Mucosa of descending colon (tissue), 3 donors: ENCODE measurements around the gene RPS19. TPM values are rescaled to one million over a fixed set of nuclear protein-coding genes. Genes with fewer than 3 reads are reported as not detected.

ENCODE experiments used
- ATAC-seq: fragments of 200-7000 bp; cut with Tn5 transposase; one replicate; pipeline ENCODE4 v1.9.1; 2020; ENCODE audit warnings: mild to moderate bottlenecking, moderate library complexity
- DNase-seq, 3 donors: peaks; one replicate each; pipeline ENCODE4 v3.0.0-alpha.2; 2020
- H3K36me3 ChIP-seq: fragments of 200-600 bp; one replicate; pipeline ENCODE4 v1.8.0; 2021; ENCODE audit warnings: low read depth, mild to moderate bottlenecking
- H3K4me1 ChIP-seq: fragments of 200-600 bp; one replicate; pipeline ENCODE4 v1.8.0; 2021; ENCODE audit warnings: low read depth, mild to moderate bottlenecking
- H3K4me3 ChIP-seq: fragments of 200-600 bp; one replicate; pipeline ENCODE4 v1.8.0; 2021; ENCODE audit warnings: mild to moderate bottlenecking
- H3K9me3 ChIP-seq: fragments of 200-600 bp; one replicate; pipeline ENCODE4 v1.8.0; 2021; ENCODE audit warnings: mild to moderate bottlenecking
- CTCF ChIP-seq: fragments of 200-600 bp; IDR thresholded peaks from one replicate; pipeline ENCODE4 v1.8.0; 2022; ENCODE audit warnings: antibody characterized with exemption, mild to moderate bottlenecking
- intact Hi-C, 2 donors: fragments of 100-400 bp; cut with DNase I in 1 of 2; cut with micrococcal nuclease in 1 of 2; formaldehyde crosslinking; loops; one replicate each; pipeline versions ENCODE4 v1.11.0 to v1.11.1; 2022; cut with DNase I, micrococcal nuclease
- total RNA-seq, 3 donors: library from RNA; stranded (reverse); fragmentation: NEBNext Ultra II Directional in 2 of 3; extraction: Animal tissue kit (Norgen Biotek cat#: 25700) in 2 of 3; gene quantifications; one replicate each; pipeline versions ENCODE4 v1.2.1 to v1.2.4, GENCODE V29; 2021 to 2023
- donor health status: DM: no; HTN: no; CAD: no; lungs with moderate emphysema.
- donor health status: DM: no; HTN: no; CAD: no.
- donor health status: DM: no; HTN: yes; CAD: no.

The RPS19 gene
- total RNA-seq, 3 donors from 2014 or later: 1,251 to 1,696 (median 1,572) TPM

- DNase-seq: peak in 1 of 3 donors; percentile 31
- intact Hi-C loops: no loop called here
- H3K9me3 ChIP-seq: no peaks in the 10 kb centered on the region
- H3K4me1 ChIP-seq: peaks cover 14% of the 10 kb centered on the region
- ATAC-seq: no peak
- no peak overlapping the region for H3K4me3 ChIP-seq
- H3K36me3 ChIP-seq: no peaks in the 10 kb centered on the region
- TF ChIP-seq CTCF: no peak
Observed at GRCh38 chr19:41908724-41909464, 48.8 kb downstream of the RPS19 start.

GRCh38 chr19:41909706-41910105, 49.7 kb downstream of the RPS19 start:
- intact Hi-C loops: no loop called here
- no peak overlapping the region for H3K4me3 ChIP-seq
- peaks cover 14% of the 10 kb centered on the region for H3K4me1 ChIP-seq
- no peak for TF ChIP-seq CTCF
- H3K36me3 ChIP-seq: no peaks in the 10 kb centered on the region
- no peaks in the 10 kb centered on the region for H3K9me3 ChIP-seq
- peak in 1 of 3 donors; percentile 50 for DNase-seq
- no peak for ATAC-seq

GRCh38 chr19:41910240-41910991, 50.4 kb downstream of the RPS19 start:
- peak; percentile 3 for ATAC-seq
- intact Hi-C loops: no loop called here
- peaks cover 10% of the 10 kb centered on the region for H3K4me1 ChIP-seq

GRCh38 chr19:41910992-41911888, 51.2 kb downstream of the RPS19 start:
- peak; percentile 2 for ATAC-seq
- no peak for TF ChIP-seq CTCF
- Histone ChIP-seq H3K4me3 (no peak overlapping the region), H3K36me3 (no peaks in the 10 kb centered on the region), H3K9me3 (no peaks in the 10 kb centered on the region), H3K4me1 (peaks cover 3% of the 10 kb centered on the region)
- peak in 1 of 3 donors; percentile 41 for DNase-seq
- intact Hi-C loops: no loop called here

More at GRCh38 chr19:41910240-41910991, 50.4 kb downstream of the RPS19 start:
- peak in 1 of 3 donors; percentile 32 for DNase-seq
- no peak for TF ChIP-seq CTCF
- H3K9me3 ChIP-seq: no peaks in the 10 kb centered on the region
- H3K36me3 ChIP-seq: no peaks in the 10 kb centered on the region
- H3K4me3 ChIP-seq: no peak overlapping the region

DNA sequence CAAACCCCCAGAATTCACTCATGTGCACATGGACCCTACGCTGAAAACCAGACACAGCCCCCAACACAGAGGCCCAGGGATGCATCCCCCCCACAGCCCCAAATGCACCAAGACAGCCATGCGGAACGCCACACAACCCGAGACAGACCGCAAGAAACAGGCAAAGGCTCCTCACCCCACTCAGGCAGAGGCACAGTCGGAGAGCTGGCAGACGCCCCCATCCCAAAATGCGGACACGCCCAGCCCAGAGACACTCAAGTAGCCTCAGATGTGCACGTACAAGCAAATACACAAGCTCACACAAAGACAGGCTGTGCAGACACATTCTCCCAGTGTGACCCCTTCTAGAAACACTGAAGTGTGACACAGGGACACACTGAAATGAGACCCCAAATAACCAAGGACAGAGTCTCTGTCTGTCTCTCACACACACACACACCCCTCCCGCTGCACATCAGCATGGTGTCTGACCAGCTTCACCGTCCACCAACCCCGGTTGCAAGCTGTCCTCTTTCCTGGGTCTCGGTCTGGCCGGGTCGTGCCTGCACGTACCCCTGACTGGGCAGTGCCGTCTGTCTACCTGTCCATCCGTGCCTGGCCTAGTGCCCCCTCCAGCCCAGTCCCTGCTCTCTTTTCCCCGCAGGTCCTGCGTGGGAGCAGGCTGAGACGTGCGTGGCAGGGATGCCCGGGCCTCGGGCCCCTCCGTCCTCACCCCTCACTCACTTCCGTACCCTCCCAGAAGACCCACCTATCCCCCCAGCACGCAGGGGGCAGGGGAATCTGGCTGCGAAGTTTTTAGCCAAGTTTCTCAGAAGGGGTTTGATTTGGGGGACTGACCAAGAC, 52.1 kb downstream of the RPS19 start:
- ATAC-seq: peak; percentile 4

More for the DNA sequence above, 52.1 kb downstream of the RPS19 start:
- no peaks in the 10 kb centered on the region for H3K36me3 ChIP-seq
- no peak for TF ChIP-seq CTCF
- peaks cover 3% of the 10 kb centered on the region for H3K4me1 ChIP-seq
- DNase-seq: no peak
- H3K9me3 ChIP-seq: no peaks in the 10 kb centered on the region
- no peak overlapping the region for H3K4me3 ChIP-seq
- intact Hi-C loops: no loop called here
